GM15510 (cell line): ENCODE results near the gene PCDHGC3.

Experiments
- POLR2A ChIP-seq: IDR thresholded peaks from 3 replicates; pipeline ENCODE4 v1.6.1; 2011; ENCODE audit warnings: borderline replicate concordance; ENCODE audit not compliant: insufficient read length; ENCODE audit errors: extremely low read depth

Gene PCDHGC3

DNA sequence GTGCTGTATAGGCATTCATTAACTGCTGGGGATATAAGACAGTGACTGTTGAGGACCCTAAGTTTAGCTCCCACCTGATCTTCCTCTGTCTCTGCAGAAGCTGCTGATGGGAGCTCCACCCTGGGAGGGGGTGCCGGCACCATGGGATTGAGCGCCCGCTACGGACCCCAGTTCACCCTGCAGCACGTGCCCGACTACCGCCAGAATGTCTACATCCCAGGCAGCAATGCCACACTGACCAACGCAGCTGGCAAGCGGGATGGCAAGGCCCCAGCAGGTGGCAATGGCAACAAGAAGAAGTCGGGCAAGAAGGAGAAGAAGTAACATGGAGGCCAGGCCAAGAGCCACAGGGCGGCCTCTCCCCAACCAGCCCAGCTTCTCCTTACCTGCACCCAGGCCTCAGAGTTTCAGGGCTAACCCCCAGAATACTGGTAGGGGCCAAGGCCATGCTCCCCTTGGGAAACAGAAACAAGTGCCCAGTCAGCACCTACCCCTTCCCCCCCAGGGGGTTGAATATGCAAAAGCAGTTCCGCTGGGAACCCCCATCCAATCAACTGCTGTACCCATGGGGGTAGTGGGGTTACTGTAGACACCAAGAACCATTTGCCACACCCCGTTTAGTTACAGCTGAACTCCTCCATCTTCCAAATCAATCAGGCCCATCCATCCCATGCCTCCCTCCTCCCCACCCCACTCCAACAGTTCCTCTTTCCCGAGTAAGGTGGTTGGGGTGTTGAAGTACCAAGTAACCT lies 35.3 kb downstream of the PCDHGC3 start:
- peak; percentile 71 for TF ChIP-seq POLR2A

DNA sequence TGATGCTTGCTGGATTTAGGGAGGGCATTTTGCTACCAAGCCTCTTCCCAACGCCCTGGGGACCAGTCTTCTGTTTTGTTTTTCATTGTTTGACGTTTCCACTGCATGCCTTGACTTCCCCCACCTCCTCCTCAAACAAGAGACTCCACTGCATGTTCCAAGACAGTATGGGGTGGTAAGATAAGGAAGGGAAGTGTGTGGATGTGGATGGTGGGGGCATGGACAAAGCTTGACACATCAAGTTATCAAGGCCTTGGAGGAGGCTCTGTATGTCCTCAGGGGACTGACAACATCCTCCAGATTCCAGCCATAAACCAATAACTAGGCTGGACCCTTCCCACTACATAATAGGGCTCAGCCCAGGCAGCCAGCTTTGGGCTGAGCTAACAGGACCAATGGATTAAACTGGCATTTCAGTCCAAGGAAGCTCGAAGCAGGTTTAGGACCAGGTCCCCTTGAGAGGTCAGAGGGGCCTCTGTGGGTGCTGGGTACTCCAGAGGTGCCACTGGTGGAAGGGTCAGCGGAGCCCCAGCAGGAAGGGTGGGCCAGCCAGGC lies 36.1 kb downstream of the PCDHGC3 start:
- no peak for TF ChIP-seq POLR2A

DNA sequence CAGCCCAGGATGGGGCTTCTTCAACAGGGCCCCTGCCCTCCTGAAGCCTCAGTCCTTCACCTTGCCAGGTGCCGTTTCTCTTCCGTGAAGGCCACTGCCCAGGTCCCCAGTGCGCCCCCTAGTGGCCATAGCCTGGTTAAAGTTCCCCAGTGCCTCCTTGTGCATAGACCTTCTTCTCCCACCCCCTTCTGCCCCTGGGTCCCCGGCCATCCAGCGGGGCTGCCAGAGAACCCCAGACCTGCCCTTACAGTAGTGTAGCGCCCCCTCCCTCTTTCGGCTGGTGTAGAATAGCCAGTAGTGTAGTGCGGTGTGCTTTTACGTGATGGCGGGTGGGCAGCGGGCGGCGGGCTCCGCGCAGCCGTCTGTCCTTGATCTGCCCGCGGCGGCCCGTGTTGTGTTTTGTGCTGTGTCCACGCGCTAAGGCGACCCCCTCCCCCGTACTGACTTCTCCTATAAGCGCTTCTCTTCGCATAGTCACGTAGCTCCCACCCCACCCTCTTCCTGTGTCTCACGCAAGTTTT lies 36.7 kb downstream of the PCDHGC3 start:
- TF ChIP-seq POLR2A: no peak

DNA sequence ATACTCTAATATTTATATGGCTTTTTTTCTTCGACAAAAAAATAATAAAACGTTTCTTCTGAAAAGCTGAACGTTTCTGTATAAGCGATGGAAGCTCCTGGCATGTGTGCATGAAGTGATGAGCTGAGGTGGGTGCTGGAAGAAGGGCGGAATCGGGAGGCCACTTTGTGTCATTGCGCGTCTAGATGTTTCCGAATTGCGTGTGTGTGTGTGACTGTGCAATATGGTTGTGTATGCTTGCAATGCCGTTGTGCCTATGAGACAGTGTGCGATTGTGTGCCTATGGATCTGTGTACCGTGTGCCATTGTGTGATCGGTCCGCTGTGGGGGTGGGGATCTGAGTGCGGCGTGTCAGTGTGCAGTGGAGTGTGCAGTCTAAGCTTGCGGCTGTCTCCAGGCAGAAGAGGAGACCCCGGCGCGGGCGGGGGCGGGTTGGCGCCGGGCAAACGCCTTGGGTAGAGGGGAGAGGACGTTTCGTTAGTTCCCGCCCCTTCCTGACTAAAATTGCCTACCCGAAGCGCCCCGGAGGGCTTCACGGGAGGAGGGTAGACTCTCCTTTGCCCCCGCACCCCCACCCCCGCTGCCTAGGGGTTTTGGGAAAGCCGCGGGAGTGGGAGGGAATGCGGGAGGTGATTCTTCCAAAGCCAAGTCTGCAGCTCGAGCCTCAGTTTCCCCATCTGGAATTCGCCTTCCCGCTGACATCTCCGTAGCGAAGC lies 37.3 kb downstream of the PCDHGC3 start:
- TF ChIP-seq POLR2A: no peak

DNA sequence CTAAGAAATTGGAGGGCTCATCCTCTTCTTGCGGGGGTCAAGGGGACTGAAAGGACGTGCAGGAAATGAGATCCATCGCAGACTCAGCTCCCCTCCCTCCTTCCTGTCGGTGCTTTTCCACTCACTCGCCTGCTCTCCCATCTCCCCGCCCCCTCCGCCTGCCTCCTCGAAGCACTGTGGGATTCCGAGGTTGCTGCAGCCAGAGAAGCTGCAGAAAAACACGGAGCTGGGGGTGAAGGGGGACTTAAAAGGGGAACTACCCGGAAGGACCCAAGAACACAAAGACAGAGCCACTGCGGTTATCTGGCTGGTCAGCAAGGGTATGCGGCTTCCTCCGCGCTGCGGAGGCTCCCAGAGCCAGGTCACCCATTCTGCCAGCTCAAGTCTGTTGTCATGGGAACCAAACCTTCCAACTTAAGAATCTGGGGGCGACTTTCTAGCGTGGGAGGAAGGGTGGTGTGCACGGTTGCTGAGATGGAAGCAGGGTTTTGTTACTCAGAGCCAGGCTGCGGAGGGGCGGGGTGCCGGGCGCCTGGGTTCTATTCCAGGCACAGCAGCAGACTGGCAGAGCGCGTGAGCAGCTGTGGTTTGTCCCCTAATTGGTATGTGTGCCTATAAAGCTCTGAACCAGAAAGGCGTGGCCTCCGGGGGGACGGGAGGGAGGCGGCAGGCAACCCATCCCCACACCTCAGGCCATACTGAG lies 38.0 kb downstream of the PCDHGC3 start:
- TF ChIP-seq POLR2A: no peak

DNA sequence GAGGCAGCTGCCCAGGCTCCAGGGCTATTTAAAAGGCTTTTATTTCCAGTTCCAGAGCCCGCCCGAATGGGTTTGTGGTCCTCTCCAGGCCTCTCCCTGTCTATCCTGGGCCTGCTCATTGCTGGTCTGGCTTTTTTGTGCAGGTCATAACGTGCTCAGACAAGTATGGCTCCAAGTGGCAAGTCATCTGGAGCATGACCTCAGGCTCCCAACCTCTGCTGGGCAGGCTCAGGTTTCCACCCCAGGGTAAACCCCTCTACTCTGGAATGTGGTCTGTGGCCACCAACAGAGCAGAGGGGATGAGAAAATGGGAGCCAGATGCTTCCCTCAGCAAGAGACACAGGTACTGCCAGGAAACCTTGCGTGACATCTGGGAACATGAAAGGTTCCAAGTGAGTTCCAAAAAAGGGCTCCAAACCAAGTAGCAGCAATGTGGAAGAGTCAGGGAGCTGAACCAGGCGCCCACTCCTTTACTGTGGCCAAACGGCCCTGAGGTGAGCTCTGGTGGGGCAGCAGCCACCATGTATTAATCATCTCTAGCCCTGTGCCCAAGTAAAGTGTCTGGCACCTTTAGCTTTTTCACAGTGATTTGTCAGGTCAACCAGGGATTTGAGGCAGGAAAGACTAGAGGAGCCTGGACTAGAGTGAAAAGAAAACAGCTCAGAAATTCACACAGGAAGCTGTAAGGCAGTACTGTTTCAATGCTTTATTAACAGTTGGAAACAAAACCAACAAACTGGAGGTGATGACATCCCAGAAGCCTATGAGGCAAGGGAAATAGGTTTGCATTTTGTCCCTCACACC lies 38.8 kb downstream of the PCDHGC3 start:
- TF ChIP-seq POLR2A: no peak

DNA sequence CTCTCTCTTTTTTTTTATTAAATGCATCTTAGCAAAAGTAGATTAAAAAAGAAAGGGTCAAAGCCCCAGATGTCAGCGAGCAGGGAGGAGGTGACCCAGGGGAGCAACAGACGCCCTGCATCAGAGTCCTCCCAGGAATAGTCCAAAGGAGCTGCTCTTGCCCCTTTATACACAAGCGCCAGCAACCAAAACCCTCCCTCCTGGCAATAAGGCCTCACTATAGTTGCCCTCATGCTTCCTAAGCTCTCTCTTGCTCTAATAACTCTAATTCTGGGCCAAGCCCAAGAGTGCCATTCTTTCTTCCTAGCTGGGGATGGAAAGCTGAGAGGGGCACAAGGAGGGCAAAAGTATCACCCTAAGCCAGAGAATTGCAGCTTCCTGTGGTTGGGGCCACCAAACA lies 39.4 kb downstream of the PCDHGC3 start:
- TF ChIP-seq POLR2A: no peak

DNA sequence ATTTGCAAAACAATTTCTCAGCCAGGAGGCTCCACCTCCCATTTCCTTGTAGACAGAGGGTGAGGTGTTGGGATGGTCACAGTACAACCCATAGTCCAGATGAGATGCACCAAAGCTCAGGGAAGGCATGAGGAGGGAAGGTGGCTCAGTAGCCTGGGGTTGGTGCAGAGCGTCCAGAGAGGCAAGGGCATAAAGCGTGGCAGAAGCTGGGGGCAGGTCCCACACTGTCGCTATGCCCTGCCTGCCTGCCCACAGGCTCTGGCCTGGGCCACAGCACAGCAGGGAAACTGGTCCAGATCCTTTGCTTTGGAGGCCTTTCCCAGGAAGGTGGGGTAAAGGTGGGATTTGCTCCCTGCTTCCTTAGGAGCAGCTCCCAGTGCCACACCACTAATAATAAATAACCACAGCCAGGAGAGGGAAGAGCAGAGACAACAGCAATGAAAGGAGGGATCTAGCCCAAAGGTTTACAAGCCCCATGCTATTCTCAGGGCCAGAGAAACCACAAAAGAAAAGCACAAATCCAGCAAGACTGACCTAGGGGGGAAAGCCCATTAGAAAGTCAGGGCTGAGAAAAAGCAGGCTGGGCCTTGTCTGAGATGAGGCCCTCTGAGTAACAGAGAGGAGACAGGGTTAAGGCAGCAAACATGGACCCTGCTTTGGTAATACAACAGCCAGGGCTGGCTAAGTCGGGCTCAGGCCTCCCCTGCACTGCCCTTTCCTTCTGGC lies 40.3 kb downstream of the PCDHGC3 start:
- no peak for TF ChIP-seq POLR2A

DNA sequence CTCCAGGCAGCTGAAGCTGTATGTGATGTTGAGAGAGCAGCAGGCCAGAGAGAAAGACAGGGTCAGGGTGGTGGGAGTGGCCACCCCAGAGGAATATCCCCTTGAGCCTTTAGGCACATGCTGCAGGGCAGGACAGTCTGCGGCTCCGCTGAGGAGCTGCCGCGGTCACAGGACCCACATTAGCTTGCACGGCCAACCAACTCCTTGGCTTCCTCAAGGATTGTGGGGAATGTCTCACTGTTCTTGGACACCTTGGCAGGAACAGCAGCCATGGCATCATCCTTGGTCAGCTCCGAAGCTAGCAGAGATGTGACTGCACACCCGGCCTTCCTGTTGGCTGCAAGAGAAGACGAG lies 40.9 kb downstream of the PCDHGC3 start:
- TF ChIP-seq POLR2A: no peak

DNA sequence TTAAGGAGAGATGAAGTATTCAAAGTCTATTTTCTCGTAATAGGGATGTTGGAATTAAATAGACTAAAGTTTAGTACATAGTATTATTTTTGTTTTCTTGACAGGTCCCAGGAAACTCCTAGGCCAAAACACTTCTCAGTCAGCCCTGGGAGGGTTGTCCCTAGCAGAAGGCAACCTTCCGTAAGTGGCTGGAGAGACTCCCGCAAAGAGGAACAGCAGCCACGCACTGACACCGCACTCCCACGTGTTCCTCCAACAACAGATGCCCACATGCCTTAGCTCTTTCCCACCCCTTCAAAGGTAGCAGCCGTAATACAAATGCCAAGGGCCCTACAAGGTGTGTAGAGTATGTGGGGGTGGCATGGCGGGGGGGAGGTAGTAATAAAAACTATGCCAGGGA lies 41.5 kb downstream of the PCDHGC3 start:
- no peak for TF ChIP-seq POLR2A

DNA sequence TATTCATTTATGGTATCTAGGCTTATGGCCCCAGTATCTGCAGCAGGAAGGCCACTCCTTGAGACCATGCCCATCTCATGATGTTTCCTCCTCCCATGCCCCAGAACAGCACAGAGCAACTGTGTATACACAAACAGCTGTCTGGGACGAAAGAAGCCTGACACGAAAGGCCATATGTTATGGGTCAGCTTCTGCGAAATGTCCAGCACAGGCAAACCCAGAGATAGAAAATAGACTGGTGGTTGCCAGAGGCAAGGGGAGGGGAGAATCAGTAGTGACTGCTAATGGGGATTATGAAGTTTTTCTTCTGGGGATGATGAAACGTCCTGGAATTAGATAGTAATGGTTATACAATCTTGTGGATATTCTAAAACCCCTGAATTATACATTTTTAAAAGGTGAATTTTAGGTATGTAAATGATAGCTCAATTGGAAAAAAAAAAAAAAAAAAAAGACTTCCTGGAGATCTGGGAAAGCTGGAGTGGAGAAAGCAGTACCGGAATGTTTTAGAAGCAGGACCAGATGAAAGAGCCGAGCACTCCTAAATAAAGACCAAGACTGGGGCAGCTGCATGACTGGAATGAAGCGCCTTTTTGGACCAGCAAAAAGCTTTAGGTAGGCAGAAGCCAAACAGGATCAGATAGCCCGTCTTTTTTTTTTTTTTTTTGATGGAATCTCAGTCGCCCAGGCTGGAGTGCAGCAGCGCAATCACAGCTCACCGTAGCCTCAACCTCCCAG lies 42.3 kb downstream of the PCDHGC3 start:
- TF ChIP-seq POLR2A: no peak

DNA sequence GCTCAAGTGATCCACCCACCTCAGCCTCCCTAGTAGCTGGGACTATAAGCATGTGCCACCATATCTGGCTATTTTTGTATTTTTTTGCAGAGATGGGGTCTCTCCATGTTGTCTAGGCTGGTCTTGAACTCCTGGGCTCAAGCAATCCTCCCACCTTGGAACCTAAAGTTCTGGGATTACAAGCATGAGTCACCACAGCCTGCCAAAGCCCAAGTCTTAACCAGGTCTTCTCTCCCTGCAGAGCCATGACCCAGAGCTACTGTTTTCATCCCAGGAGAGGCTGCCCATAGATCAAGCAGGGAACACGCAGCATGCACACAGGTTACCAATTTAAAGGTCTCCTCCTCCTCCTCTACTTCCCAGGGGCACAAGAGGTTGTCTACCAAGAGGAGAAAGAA lies 42.9 kb downstream of the PCDHGC3 start:
- TF ChIP-seq POLR2A: no peak
